ENCODE measurements around the gene CCDC27. TPM values are rescaled to one million over a fixed set of nuclear protein-coding genes. Genes with fewer than 3 reads are reported as not detected.

Gene CCDC27
- total RNA-seq, 1 donor from 2014 or later, result not detected

- H3K27me3 ChIP-seq (ENCODE audit: control insufficient read depth, insufficient read depth, low read length), result no peaks in the 10 kb centered on the region
- peak; percentile 42 for TF ChIP-seq CTCF (IDR thresholded peaks at IDR 0.05; ENCODE audit: insufficient read depth, low read length, severe bottlenecking)
- no peak for FAIRE-seq
- H3K36me3 ChIP-seq (ENCODE audit: control insufficient read depth, insufficient read depth, low read length), result peaks cover 41% of the 10 kb centered on the region
- H3K4me3 ChIP-seq (ENCODE audit: low read depth, low read length), result no peak overlapping the region
- peak; percentile 20 for DNase-seq (ENCODE audit: low read depth)
Measured at GRCh38 chr1:3785456-3786157, 33.4 kb downstream of the CCDC27 start.

- Histone ChIP-seq H3K27me3 (ENCODE audit: control insufficient read depth, insufficient read depth, low read length) (no peaks in the 10 kb centered on the region), H3K4me3 (ENCODE audit: low read depth, low read length) (no peak overlapping the region), H3K36me3 (ENCODE audit: control insufficient read depth, insufficient read depth, low read length) (peaks cover 37% of the 10 kb centered on the region)
- no peak for FAIRE-seq
- no peak for DNase-seq (ENCODE audit: low read depth)
- TF ChIP-seq CTCF (IDR thresholded peaks at IDR 0.05; ENCODE audit: insufficient read depth, low read length, severe bottlenecking), result no peak
Measured at GRCh38 chr1:3786468-3787348, 34.5 kb downstream of the CCDC27 start.

- no peak for TF ChIP-seq CTCF (IDR thresholded peaks at IDR 0.05; ENCODE audit: insufficient read depth, low read length, severe bottlenecking)
- Histone ChIP-seq H3K36me3 (ENCODE audit: control insufficient read depth, insufficient read depth, low read length) (peaks cover 35% of the 10 kb centered on the region), H3K27me3 (ENCODE audit: control insufficient read depth, insufficient read depth, low read length) (no peaks in the 10 kb centered on the region), H3K4me3 (ENCODE audit: low read depth, low read length) (no peak overlapping the region)
- DNase-seq (ENCODE audit: low read depth), result no peak
- no peak for FAIRE-seq
Measured at GRCh38 chr1:3787349-3787715, 35.1 kb downstream of the CCDC27 start.

- TF ChIP-seq CTCF (IDR thresholded peaks at IDR 0.05; ENCODE audit: insufficient read depth, low read length, severe bottlenecking), result no peak
- no peaks in the 10 kb centered on the region for H3K27me3 ChIP-seq (ENCODE audit: control insufficient read depth, insufficient read depth, low read length)
- no peak overlapping the region for H3K4me3 ChIP-seq (ENCODE audit: low read depth, low read length)
- DNase-seq (ENCODE audit: low read depth) (no peak), FAIRE-seq (no peak)
- peaks cover 33% of the 10 kb centered on the region for H3K36me3 ChIP-seq (ENCODE audit: control insufficient read depth, insufficient read depth, low read length)
Measured at GRCh38 chr1:3787745-3788605, 35.7 kb downstream of the CCDC27 start.

- TF ChIP-seq CTCF (IDR thresholded peaks at IDR 0.05; ENCODE audit: insufficient read depth, low read length, severe bottlenecking), result no peak
- Histone ChIP-seq H3K27me3 (ENCODE audit: control insufficient read depth, insufficient read depth, low read length) (no peaks in the 10 kb centered on the region), H3K4me3 (ENCODE audit: low read depth, low read length) (no peak overlapping the region), H3K36me3 (ENCODE audit: control insufficient read depth, insufficient read depth, low read length) (peaks cover 30% of the 10 kb centered on the region)
- no peak for FAIRE-seq
- no peak for DNase-seq (ENCODE audit: low read depth)
Measured at GRCh38 chr1:3788756-3789420, 36.6 kb downstream of the CCDC27 start.

Data from bronchial epithelial cell (primary cell).